Suppressor macrophage treated with lipopolysaccharide for 1 hour (primary cell): ENCODE data around the gene MEIOB.
"Not testable (repeated sequence)": the region's sequence is repeated elsewhere in the genome, so short reads cannot be mapped to it uniquely, and the experiment has no call there.

ENCODE experiments used
- DNase-seq, 3 donors: peaks; one replicate each; pipeline ENCODE4 v3.0.0-alpha.2; 2020 to 2022

MEIOB gene

DNA sequence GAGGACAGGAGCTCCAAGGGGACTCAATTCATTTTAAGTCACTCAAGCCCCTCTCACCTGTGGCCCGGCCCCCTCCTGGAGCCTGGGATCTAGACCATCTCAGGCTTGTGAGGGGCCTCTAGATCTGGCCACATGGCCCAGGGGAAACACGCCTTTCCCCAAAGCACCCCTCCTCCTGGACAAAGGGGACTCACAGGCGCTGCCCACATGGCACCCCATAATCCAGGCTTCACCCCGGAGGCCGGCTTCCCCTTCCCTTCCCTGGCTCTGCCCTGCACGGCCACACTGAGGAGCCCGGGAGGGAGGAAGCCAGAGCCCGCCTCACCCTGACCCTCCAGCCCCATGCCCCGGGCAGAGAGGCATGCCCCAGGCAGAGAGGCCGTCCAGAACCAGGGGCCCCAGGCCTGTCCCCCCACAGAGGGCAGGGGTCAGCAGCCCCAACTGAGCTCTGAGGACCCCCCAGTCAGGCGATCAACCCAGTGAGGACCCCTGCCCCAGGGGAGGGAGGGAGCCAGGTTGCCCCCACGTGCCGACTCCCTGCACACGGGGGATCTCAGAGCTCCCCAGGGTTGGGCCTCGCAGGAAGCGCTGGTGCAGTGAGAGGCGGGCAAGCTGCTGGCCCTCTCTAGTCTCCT, 35.4 kb upstream of the MEIOB start:
- DNase-seq = no peak

DNA sequence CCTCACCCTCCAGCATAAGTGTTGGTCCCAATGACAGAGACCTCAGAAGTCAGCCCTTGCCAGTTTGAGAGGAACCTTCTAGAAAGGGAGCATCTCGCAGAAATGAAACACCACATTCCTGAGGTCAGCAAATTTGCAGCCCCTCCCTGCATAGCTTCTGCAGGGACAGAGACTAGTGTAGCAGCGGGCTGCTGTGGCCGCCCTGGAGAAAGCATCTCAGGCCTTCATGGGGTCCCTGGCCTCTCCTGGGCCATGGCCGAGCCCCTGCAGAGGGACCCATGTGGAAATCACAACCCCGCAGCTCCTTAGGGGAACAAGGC, 34.8 kb upstream of the MEIOB start:
- DNase-seq = no peak

- no peak for DNase-seq
These were observed 34.3 kb upstream of the MEIOB start for GRCh38 chr16:1906055-1906845.

DNA sequence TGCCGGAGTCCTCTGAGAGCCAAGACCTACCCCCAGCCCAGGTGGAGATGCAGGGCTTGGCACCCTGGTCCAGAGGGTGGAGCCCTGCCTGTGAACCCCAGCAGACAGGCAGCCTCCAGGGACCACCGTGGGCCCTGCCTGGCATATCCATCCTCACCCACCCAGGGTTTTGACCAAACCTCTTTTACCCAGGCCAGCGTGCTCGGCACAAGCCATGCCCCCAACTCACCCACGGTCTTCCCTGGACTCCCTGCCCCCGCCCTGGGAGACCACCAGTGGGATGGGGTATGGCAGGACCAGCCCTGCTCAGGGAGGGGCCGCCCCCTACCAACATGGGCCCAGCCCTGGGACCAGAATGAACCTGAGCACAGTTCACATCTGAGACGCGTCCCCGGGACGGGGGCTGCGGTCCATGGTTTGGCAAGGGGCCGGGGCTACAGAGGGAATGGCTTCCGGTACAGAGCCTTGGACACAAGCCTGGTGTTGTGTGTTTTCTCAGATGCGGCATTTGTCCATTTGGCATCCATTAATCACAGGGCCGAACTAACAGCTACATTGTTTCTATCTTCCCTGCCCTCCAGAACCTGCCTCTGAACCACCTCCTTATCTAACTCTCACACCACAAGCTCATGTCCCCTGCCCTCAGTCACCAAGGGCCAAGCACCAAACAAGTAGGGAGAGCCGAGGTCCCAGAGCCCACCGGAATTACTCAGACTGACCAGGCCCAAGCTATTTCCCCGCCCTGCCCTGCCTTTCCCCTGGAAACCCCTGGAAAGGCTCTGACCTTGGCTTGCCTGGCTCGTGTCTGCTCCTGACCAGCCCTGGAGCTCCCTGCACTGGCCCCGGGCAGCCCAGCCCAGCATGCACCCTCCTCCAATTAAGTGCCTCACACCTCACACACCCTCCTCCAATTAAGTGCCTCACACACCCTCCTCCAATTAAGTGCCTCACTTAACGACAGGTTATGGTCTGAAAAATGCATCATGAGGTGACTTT, 32.2 kb upstream of the MEIOB start:
- DNase-seq = no peak

GRCh38 chr16:1903220-1903574, 31.2 kb upstream of the MEIOB start:
- no peak for DNase-seq

DNA sequence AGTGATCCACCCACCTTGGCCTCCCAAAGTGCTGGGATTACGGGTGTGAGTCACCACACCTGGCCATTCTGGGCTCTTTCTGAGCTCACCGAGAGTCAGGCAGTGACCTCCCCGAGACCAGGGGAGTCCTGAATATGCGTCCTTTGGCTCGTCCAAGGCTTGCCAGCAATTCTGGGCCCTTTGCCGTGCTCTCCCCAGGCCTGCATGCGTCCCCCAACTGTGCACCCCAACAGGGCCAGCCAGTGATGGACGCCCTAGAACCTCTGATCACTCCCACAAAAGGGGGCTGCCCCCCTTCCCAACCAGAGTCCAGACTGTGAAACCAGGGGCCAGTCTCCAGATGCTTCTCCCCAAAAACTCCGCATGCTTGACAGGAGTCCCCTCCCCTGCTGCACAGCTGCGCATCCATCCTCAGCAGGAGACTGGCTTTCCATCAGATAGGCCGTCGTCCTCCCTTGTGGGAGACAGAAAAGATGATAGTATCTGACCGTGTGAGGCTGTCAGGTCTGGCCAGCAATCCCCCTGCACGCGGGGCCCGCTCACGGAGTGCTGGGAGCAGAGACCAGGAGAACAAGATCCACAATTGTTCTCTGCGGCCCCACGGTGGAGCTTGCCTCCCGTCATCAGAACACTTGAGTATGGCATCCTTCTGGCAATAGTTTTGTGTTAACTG, 30.7 kb upstream of the MEIOB start:
- no peak for DNase-seq

DNA sequence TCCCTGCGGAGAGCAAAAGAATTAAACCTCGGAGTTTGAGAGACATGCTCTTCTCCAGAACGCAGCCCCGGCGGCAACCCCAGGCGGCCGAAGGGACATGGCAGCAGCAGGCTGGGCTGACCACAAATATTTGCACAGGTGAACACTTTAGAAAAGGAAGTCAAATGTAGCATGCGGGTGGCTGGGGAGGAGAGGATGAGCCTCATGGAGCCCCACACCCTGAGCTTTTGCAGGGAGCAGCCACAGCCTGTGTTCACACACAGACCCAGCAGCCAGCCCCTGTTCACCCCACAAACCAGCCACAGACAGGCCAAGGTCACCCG, 28.4 kb upstream of the MEIOB start:
- no peak for DNase-seq

GRCh38 chr16:1899641-1900451, 27.9 kb upstream of the MEIOB start:
- DNase-seq = peak in 1 of 3 donors; percentile 17

GRCh38 chr16:1897692-1898091, 25.7 kb upstream of the MEIOB start:
- DNase-seq = not testable (repeated sequence)

- DNase-seq = no peak
These were observed 24.1 kb upstream of the MEIOB start for GRCh38 chr16:1895949-1896675.

DNA sequence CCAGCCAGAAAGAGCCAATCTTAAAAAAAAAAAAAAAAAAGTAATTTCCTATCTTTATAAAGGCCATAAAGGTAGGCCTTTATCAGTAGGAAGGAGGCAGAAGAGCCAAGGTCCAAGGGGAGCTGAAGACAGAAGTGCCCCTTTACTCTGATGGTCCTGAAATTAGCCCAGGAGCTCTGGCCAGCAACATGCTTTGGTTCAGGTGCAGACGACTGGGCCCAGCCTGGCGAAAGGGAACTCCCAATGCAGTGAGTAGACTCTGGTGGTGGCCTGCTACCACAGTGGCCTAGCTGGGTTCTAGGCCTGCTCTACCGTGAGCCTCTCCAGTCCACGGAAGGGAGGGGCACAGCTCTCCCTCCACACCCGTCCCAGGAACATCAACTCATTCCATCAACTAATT, 23.1 kb upstream of the MEIOB start:
- DNase-seq = no peak

- DNase-seq = no peak
These were observed 18.7 kb upstream of the MEIOB start for GRCh38 chr16:1890708-1891050.

DNA sequence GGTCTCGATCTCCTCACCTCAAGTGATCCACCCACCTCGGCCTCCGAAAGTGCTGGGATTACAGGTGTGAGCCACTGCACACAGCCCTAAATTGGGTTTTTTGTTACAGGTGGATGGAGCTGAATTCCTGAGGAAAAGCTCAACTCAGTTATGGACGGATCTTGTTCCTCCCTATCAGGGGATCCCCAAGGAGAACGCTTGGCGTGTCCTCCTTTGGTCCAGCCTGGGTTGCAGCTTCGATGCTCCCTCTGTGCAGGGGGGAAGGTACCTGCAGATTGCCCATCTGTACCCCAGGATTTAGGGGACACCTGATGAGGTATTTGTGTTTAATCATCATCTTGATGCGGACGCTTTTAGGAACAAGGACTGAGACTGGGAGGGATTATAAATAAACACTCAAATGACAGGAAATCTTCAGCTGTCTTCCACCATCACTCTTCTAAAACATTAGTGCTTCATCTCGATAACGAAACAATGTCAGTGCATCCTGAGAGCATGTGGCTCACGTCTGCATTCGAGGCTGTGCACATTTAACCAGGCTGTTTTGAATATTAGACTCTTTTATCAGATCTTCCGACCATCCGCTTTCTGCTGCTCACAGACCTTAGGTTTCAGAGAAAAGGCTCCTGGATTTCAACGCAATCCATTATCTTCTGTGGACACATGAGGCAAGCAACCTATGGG, 18.2 kb upstream of the MEIOB start:
- no peak for DNase-seq

GRCh38 chr16:1887711-1888354, 15.9 kb upstream of the MEIOB start:
- DNase-seq = no peak

GRCh38 chr16:1884889-1885288, 12.9 kb upstream of the MEIOB start:
- no peak for DNase-seq

DNA sequence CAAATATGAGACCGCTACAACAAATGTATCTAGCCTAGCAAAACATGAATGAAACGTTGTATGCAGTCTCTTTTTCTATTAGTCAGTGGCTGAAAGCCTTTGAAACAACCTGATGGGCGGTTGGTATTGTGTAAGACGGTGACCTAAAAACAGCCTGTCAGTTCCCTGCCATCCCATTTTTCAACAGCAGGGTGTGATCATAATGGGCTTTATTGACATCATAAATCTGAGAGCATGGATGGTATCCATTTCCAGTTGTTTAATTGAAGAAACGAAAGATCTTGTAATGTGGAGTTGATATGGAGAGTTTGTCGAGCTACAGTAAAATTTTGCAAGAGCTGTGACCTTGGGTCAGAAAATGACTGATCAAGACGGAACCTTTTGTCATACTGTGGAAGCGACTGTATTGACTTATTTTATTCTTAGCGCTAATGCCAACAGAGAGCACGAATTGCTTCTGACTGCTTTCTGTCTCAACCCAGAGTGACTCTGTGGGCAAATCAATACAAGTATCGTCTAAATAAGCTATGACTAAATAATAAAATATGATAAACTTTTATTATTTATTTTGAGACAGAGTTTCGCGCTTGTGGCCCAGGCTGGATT, 12.3 kb upstream of the MEIOB start:
- peak; percentile 68 to 76 (median 73) for DNase-seq

- DNase-seq = not testable (repeated sequence)
These were observed 9.2 kb upstream of the MEIOB start for GRCh38 chr16:1881172-1881571.

DNA sequence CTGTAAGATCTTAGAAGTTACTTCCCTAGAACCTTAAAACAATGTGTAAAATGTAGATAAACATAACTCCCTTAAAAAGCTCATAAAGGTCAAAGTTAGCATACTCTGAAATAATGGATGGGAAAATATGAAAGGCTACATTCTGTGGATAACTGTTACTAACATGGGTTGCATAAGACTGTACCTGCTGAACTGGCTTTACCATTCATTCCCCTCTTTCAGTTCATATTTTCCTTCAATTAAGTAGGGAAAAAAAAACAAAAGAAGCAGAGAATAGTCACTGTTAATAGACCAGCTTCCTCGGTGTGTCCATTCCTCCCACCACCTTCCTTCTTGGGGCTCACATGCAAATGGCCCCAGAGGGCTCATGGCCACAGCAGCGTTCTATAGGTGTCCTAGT, 7.5 kb upstream of the MEIOB start:
- no peak for DNase-seq

GRCh38 chr16:1878256-1878655, 6.3 kb upstream of the MEIOB start:
- no peak for DNase-seq

- no peak for DNase-seq
These were observed 5.8 kb upstream of the MEIOB start for GRCh38 chr16:1877804-1878203.
